IMR-90 (cell line): Measurements from ENCODE around the gene RUBCN. TPM values are rescaled to one million over a fixed set of nuclear protein-coding genes. Genes with fewer than 3 reads are reported as not detected.

ENCODE experiments used
- ATAC-seq: fragments of 200-7000 bp; cut with Tn5 transposase; 2 replicates; pipeline ENCODE4 v1.9.1; 2020; ENCODE audit warnings: low read depth, mild to moderate bottlenecking, moderate library complexity
- BruUV-seq: library from RNA; stranded (reverse); fragments of 400-500 nt; replicated peaks from 2 replicates; lab custom pipeline; 2021; lab: Mats Ljungman, UMichigan
- CTCF ChIA-PET: fragments of 300-600 bp; formaldehyde crosslinking; extraction: SDS; loops from one replicate; lab custom pipeline; 2021; ENCODE audit warnings: antibody characterized with exemption; lab: Yijun Ruan, JAX
- POLR2A ChIA-PET: fragments of 300-600 bp; sonication (Branson Sonifier 250); formaldehyde crosslinking; loops from one replicate; lab custom pipeline; 2022; ENCODE audit warnings: antibody characterized with exemption; ENCODE audit not compliant: unreplicated experiment; lab: Charles Lee
- DNase-seq: peaks from one replicate; pipeline ENCODE4 v3.0.0; 2013
- H2AFZ ChIP-seq: replicated peaks from 2 replicates; pipeline ENCODE3; 2013; ENCODE audit warnings: low read length, mild to moderate bottlenecking; ENCODE audit not compliant: poor library complexity
- H2AK5ac ChIP-seq: 2 replicates; pipeline ENCODE4 v1.6.1; 2013; ENCODE audit warnings: low read depth, low read length, inconsistent platforms
- H2AK9ac ChIP-seq: replicated peaks from 2 replicates; pipeline ENCODE3; 2013; ENCODE audit warnings: mild to moderate bottlenecking, low read depth, low read length, moderate library complexity; ENCODE audit not compliant: poor library complexity
- H2BK120ac ChIP-seq: 2 replicates; pipeline ENCODE4 v1.6.1; 2013; ENCODE audit warnings: low read depth, low read length, inconsistent platforms
- H2BK15ac ChIP-seq: 3 replicates; pipeline ENCODE4 v1.6.1; 2013; ENCODE audit warnings: low read depth, low read length, inconsistent platforms
- H2BK20ac ChIP-seq: 2 replicates; pipeline ENCODE4 v1.6.1; 2013; ENCODE audit warnings: low read depth, mild to moderate bottlenecking, inconsistent platforms, low read length, moderate library complexity
- H2BK5ac ChIP-seq: 2 replicates; pipeline ENCODE4 v1.6.1; 2013; ENCODE audit warnings: mild to moderate bottlenecking, low read depth, low read length, inconsistent platforms; ENCODE audit not compliant: poor library complexity, severe bottlenecking
- H3K14ac ChIP-seq: replicated peaks from 2 replicates; pipeline ENCODE4 v1.6.1; 2013; ENCODE audit warnings: low read depth, low read length, inconsistent platforms
- H3K18ac ChIP-seq: 2 replicates; pipeline ENCODE4 v1.6.1; 2013; ENCODE audit warnings: low read depth, low read length, control low read depth
- H3K23ac ChIP-seq: 2 replicates; pipeline ENCODE4 v1.6.1; 2013; ENCODE audit warnings: low read depth, low read length, inconsistent platforms
- H3K27ac ChIP-seq: 2 replicates; pipeline ENCODE4 v1.5.1; 2013; ENCODE audit warnings: mild to moderate bottlenecking, control low read depth, low read length; ENCODE audit not compliant: insufficient read depth
- H3K27me3 ChIP-seq: 2 replicates; pipeline ENCODE4 v1.6.1; 2013; ENCODE audit warnings: low read length; ENCODE audit not compliant: control insufficient read depth, insufficient read depth
- H3K36me3 ChIP-seq: 2 replicates; pipeline ENCODE4 v1.6.1; 2013; ENCODE audit warnings: low read length, mixed read lengths; ENCODE audit not compliant: control insufficient read depth, insufficient read depth
- H3K4ac ChIP-seq: 2 replicates; pipeline ENCODE4 v1.6.1; 2013; ENCODE audit warnings: low read depth, low read length, inconsistent platforms
- H3K4me1 ChIP-seq: 2 replicates; pipeline ENCODE4 v1.6.1; 2013; ENCODE audit warnings: low read length, mixed read lengths; ENCODE audit not compliant: control insufficient read depth, insufficient read depth
- H3K4me2 ChIP-seq: 2 replicates; pipeline ENCODE4 v1.6.1; 2013; ENCODE audit warnings: low read depth, mild to moderate bottlenecking, control low read depth, low read length, moderate library complexity
- H3K4me3 ChIP-seq: 2 replicates; pipeline ENCODE4 v1.5.1; 2013; ENCODE audit warnings: low read depth, mild to moderate bottlenecking, control low read depth, low read length, moderate library complexity; ENCODE audit not compliant: insufficient read depth
- H3K56ac ChIP-seq: 2 replicates; pipeline ENCODE4 v1.6.1; 2013; ENCODE audit warnings: low read length, inconsistent platforms; ENCODE audit not compliant: insufficient read depth; ENCODE audit errors: extremely low read depth
- H3K79me1 ChIP-seq, 2 experiments: 2 replicates each; pipeline ENCODE4 v1.6.1; 2013; ENCODE audit warnings: low read length in 2 of 2, inconsistent platforms in 1 of 2, low read depth in 1 of 2
- H3K9ac ChIP-seq: 2 replicates; pipeline ENCODE4 v1.6.1; 2013; ENCODE audit warnings: low read depth, low read length, control low read depth
- H3K9me1 ChIP-seq: 2 replicates; pipeline ENCODE4 v1.6.1; 2013; ENCODE audit warnings: low read length, inconsistent platforms; ENCODE audit not compliant: insufficient read depth
- H3K9me3 ChIP-seq: 2 replicates; pipeline ENCODE4 v1.6.1; 2013; ENCODE audit warnings: low read length; ENCODE audit not compliant: control insufficient read depth, insufficient read depth
- H4K20me1 ChIP-seq: 2 replicates; pipeline ENCODE4 v1.6.1; 2013; ENCODE audit warnings: low read length, inconsistent platforms; ENCODE audit not compliant: insufficient read depth
- H4K5ac ChIP-seq: 2 replicates; pipeline ENCODE4 v1.6.1; 2013; ENCODE audit warnings: mild to moderate bottlenecking, low read depth, low read length, control low read depth
- H4K8ac ChIP-seq, 2 experiments: 2 replicates each; pipeline ENCODE4 v1.6.1; 2013; ENCODE audit warnings: low read depth in 2 of 2, low read length in 2 of 2, control low read depth in 1 of 2, inconsistent platforms in 1 of 2
- H4K91ac ChIP-seq: 2 replicates; pipeline ENCODE4 v1.6.1; 2013; ENCODE audit warnings: low read depth, low read length, inconsistent platforms; ENCODE audit not compliant: insufficient read depth
- BHLHE40 ChIP-seq: fragments of 150-350 bp; IDR thresholded peaks from 2 replicates; pipeline ENCODE4 v1.6.1; 2016; ENCODE audit warnings: mild to moderate bottlenecking, low read depth, low read length
- CEBPB ChIP-seq: IDR thresholded peaks from 2 replicates; pipeline ENCODE4 v1.6.1; 2012; ENCODE audit warnings: low read depth, low read length, improper control_type of control experiment
- CHD1 ChIP-seq: IDR thresholded peaks from 2 replicates; pipeline ENCODE4 v1.6.1; 2012; ENCODE audit warnings: low read depth, low read length, improper control_type of control experiment
- CTCF ChIP-seq: conservative IDR thresholded peaks from 2 replicates; pipeline ENCODE4 v1.5.1; 2012; ENCODE audit warnings: mild to moderate bottlenecking, low read depth, low read length, improper control_type of control experiment
- ELK1 ChIP-seq: fragments of 150-350 bp; IDR thresholded peaks from 2 replicates; pipeline ENCODE4 v1.6.1; 2016; ENCODE audit warnings: low read depth, mild to moderate bottlenecking, low read length, moderate library complexity, borderline replicate concordance
- FOS ChIP-seq: fragments of 150-350 bp; IDR thresholded peaks from 2 replicates; pipeline ENCODE4 v1.6.1; 2016; ENCODE audit warnings: low read depth, low read length
- MAFK ChIP-seq: IDR thresholded peaks from 2 replicates; pipeline ENCODE4 v1.6.1; 2012; ENCODE audit warnings: low read depth, low read length, improper control_type of control experiment
- MAZ ChIP-seq: IDR thresholded peaks from 2 replicates; pipeline ENCODE4 v1.6.1; 2012; ENCODE audit warnings: low read depth, mild to moderate bottlenecking, low read length, improper control_type of control experiment, moderate library complexity, borderline replicate concordance
- MXI1 ChIP-seq: IDR thresholded peaks from 2 replicates; pipeline ENCODE4 v1.6.1; 2012; ENCODE audit warnings: low read depth, mild to moderate bottlenecking, low read length, moderate library complexity, borderline replicate concordance
- NFE2L2 ChIP-seq: fragments of 150-350 bp; IDR thresholded peaks from 2 replicates; pipeline ENCODE4 v1.6.1; 2016; ENCODE audit warnings: low read depth, mild to moderate bottlenecking, low read length
- POLR2A ChIP-seq: IDR thresholded peaks from 2 replicates; pipeline ENCODE4 v1.6.1; 2012; ENCODE audit warnings: mild to moderate bottlenecking, low read depth, low read length
- RAD21 ChIP-seq: IDR thresholded peaks from 2 replicates; pipeline ENCODE4 v1.6.1; 2012; ENCODE audit warnings: low read length, improper control_type of control experiment
- RCOR1 ChIP-seq: IDR thresholded peaks from 2 replicates; pipeline ENCODE4 v1.6.1; 2012; ENCODE audit warnings: mild to moderate bottlenecking, low read length, improper control_type of control experiment; ENCODE audit not compliant: insufficient replicate concordance
- RFX5 ChIP-seq: IDR thresholded peaks from 2 replicates; pipeline ENCODE4 v1.8.0; 2012; ENCODE audit warnings: low read depth, mild to moderate bottlenecking, low read length, moderate library complexity
- SMC3 ChIP-seq: fragments of 150-350 bp; IDR thresholded peaks from 2 replicates; pipeline ENCODE4 v1.6.1; 2016; ENCODE audit warnings: low read depth, mild to moderate bottlenecking, antibody characterized with exemption, low read length, moderate library complexity
- USF2 ChIP-seq: fragments of 150-350 bp; IDR thresholded peaks from 2 replicates; pipeline ENCODE4 v1.6.1; 2017; ENCODE audit warnings: mild to moderate bottlenecking, antibody characterized with exemption, low read length, low read depth
- WGBS, 2 experiments: methylation state at CpG; one replicate each; pipeline versions ENCODE4 v1.1.5 to v1.1.7; 2013; ENCODE audit warnings: missing lambda C conversion rate in 2 of 2; ENCODE audit not compliant: insufficient read length in 1 of 2; ENCODE audit errors: extremely low coverage in 2 of 2; 5-methylcytosine and 5-hydroxymethylcytosine counted together
- dilution Hi-C: fragments of 300-500 bp; cut with HindIII; formaldehyde crosslinking; loops from one replicate; pipeline ENCODE4 v1.14.3; 2018; ENCODE audit warnings: low sequenced_read_pairs; ENCODE audit not compliant: unreplicated experiment
- in situ Hi-C: fragments of 300-500 bp; cut with MboI; formaldehyde crosslinking; loops from 3 replicates; pipeline ENCODE4 v1.14.3; 2019; ENCODE audit warnings: low sequenced_read_pairs, inconsistent platforms, mixed read lengths
- intact Hi-C: fragments of 100-400 bp; cut with micrococcal nuclease; formaldehyde crosslinking; loops from 2 replicates; pipeline ENCODE4 v1.10.0; 2022
- polyA plus RNA-seq, 3 experiments: library from polyadenylated mRNA; depleted of rRNA; stranded (reverse); fragments of >200 nt; gene quantifications; 2 replicates each; pipeline ENCODE4 v1.2.3, GENCODE V29; 2012; ENCODE audit warnings: low replicate concordance in 1 of 3
- total RNA-seq: library from RNA; depleted of rRNA; stranded (reverse); fragments of >200 nt; gene quantifications from 2 replicates; pipeline ENCODE4 v1.2.3, GENCODE V29; 2012

RUBCN gene
- total and polyA plus RNA-seq, 2 of the 4 experiments (the other 2 are of a cell fraction) = 10.8 to 12.6 TPM

DNA sequence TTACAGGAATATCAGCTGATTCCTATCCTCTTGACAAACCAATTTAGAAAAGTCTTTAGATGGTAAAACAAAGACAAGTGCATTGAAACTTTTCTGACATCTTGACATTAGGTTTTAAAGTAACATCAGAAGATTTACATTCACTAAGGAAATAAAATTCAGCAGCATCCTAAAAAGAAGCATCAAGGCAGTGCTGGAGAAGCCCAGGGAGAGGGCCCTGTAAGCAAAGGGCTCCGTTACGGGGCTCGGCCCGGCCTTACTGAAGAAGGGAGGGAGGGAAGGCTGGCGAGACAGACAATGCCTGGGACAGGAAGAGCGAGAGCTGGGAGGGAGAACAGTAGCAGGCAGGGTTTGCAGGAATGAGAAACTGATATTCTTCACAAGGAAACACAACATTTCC lies 39.3 kb downstream of the RUBCN start:
- H3K27ac ChIP-seq = no peak overlapping the region

More for the DNA sequence above, 39.3 kb downstream of the RUBCN start:
- no TSS peak for BruUV-seq
- ChIA-PET CTCF (interaction anchor here (1.0 kb wide), 1 partner anchor 52 kb away, joined by 3 read pairs; no protein-coding TSS in a partner anchor), POLR2A (no interaction called here)
- Histone ChIP-seq H3K9ac (no peak overlapping the region), H3K36me3 (peaks cover 38% of the 10 kb centered on the region), H3K9me1 (peaks cover 3% of the 10 kb centered on the region; the same call in 1 of the 2 replicates), H3K56ac (no peak overlapping the region), H3K9me3 (no peaks in the 10 kb centered on the region), H3K18ac (no peak overlapping the region), H3K27me3 (no peaks in the 10 kb centered on the region), H3K4me3 (no peak overlapping the region), H2AFZ (no peak overlapping the region), H2BK5ac (no peak overlapping the region), H4K20me1 (no peaks in the 10 kb centered on the region), H4K8ac (no peak overlapping the region), H3K4me2 (no peak overlapping the region), H2AK9ac (no peak overlapping the region), H4K5ac (no peak overlapping the region), H3K79me1 (peaks cover 0 to 16% of the 10 kb centered on the region in 2 experiments; a peak in 1 of 4 replicates), H3K4me1 (peaks cover 7% of the 10 kb centered on the region), H4K91ac (no peak overlapping the region), H2AK5ac (no peak overlapping the region), H3K4ac (no peak overlapping the region), H2BK20ac (no peak overlapping the region), H2BK120ac (no peak overlapping the region), H2BK15ac (no peak overlapping the region), H3K23ac (no peak overlapping the region), H3K14ac (no peak overlapping the region)
- no peak for TF ChIP-seq NFE2L2
- TF ChIP-seq RCOR1 = no peak
- no peak for TF ChIP-seq MAFK
- no peak for TF ChIP-seq MXI1
- TF ChIP-seq CTCF = no peak
- no peak for TF ChIP-seq ELK1
- TF ChIP-seq RAD21 = no peak
- TF ChIP-seq BHLHE40 = no peak
- no peak for TF ChIP-seq FOS
- no peak for TF ChIP-seq RFX5
- no peak for TF ChIP-seq CHD1
- no peak for TF ChIP-seq POLR2A
- TF ChIP-seq SMC3 = no peak
- no peak for TF ChIP-seq USF2
- TF ChIP-seq MAZ = no peak
- no peak for TF ChIP-seq CEBPB
- DNase-seq = no peak
- dilution Hi-C loops (no loop called here), in situ Hi-C loops (no loop called here), intact Hi-C loops (no loop called here)
- no CpG with 5 or more reads among the region's 6 CpGs for WGBS, 2 experiments
- ATAC-seq = no peak
